Activated CD8-positive, alpha-beta memory T cell treated with anti-CD3 and anti-CD28 coated beads for 48 hours (primary cell): ENCODE results near the gene HVCN1.
A peak's percentile ranks its signal among the peaks of the same experiment; 100 is the strongest.
"Not testable (repeated sequence)": the region's sequence is repeated elsewhere in the genome, so short reads cannot be mapped to it uniquely, and the experiment has no call there.

ENCODE experiments used
- DNase-seq, 3 experiments: peaks; one replicate each; pipeline ENCODE4 v3.0.0-alpha.2; 2020; ENCODE audit warnings: low read depth in 2 of 3, low spot score in 2 of 3

Gene HVCN1

DNA sequence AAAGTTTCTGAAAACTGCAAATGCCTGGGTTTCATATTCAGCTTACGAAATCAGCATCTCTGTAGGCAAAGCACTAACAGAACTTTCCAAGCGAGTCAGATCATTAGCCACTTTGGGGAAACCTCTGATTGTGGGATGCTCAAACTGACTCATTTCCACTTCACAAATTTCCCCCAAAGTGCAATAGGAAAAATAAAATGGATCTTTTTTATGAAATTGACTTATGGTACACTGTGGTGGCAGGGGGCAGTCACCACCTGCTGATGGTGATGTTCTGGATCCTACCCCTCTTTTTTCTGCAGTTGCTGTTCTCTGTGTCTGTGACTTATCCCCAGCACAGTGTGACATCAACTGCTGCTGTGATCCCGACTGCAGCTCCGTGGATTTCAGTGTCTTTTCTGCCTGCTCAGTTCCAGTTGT is 69.4 kb downstream of the HVCN1 start:
- peak in 1 of 3 experiments; percentile 16 for DNase-seq

DNA sequence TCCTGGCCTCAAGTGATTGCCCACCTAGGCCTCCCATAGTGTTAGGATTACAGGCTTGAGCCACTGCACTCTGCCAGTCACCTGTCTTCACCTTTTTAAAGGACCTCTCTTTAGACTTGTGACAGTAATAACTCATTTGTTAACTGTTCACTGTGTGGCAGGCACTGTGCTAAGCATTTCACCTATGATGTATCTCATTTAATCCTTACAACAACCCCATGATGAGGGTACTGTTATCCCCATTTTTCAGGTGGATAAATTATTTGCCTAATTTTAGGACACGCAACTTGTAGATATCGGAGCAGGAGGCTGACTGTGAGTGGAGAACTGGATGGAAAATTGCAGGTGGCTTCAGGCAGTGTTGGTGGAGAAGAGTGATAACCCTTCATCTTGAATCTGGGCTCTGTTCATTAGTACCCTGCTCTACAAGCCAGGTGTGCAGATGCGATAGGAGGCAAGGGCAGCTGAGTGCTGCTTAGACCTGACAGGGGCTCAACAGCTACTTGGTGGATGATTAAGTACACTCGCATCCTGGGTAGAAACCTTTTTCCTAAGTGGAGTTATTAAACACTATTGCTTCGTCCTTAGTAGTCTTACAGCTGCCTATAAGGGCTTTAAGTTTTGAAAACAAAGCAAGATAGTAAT is 72.3 kb downstream of the HVCN1 start:
- DNase-seq = no peak

DNA sequence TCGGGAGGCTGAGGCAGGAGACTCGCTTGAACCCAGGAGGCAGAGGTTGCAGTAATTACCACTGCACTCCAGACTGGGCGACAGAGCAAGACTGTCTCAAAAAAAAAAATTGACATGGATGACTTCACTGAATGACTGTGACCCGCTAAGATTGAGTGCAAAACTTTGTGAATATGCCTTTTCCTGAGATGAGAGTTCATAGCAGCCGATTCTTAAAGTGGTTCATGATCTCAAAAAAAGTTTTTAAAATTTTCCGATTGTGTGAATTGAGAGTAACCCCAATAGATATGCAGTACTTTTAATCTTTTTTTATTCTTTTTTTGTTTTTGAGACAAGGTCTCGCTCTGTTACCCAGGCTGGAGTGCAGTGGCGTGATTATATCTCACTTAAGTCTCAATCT is 73.7 kb downstream of the HVCN1 start:
- no peak for DNase-seq

DNA sequence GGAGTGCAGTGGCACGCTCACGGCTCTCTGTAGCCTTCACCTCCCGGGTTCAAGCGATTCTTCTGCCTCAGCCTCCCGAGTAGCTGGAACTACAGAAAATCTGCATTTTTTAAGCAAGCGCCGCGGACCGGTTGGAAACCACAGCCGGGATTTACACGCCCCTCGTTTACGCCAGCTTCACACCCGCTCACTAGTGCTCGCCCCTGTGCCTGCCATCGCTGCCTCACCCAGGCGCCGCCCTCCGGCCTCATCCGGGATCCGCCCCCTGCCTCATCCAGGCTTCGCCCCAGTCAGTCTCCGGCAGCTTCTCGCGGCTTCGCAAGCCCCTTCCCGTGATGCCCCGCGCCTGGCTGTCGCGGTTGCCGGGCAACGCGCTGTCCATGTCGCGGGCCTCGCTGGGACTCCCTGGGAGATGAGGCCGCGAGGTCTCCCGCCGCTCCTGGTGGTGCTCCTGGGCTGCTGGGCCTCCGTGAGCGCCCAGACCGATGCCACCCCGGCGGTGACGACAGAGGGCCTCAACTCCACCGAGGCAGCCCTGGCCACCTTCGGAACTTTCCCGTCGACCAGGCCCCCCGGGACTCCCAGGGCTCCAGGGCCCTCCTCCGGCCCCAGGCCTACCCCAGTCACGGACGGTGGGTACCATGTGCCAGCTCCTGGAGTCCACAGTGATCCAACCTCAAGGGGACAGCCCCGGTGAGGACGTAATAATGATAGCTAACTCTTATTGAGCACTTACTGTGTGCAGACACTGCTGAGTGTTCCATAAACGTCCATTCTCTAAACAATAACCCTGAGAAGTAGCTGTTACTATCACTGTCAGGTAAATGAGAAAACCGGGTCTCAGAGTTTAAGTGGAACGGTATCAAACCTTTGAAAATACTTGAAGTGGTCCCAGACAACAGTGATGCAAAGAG is 74.9 kb downstream of the HVCN1 start, which contains the start of gene TCTN1:
TSS of gene TCTN1 (plus strand) at position 359 of the 914 bp plus-strand sequence. CDS start at position 413, 54 bp downstream.
- peak; percentile 81 to 96 (median 89) for DNase-seq

DNA sequence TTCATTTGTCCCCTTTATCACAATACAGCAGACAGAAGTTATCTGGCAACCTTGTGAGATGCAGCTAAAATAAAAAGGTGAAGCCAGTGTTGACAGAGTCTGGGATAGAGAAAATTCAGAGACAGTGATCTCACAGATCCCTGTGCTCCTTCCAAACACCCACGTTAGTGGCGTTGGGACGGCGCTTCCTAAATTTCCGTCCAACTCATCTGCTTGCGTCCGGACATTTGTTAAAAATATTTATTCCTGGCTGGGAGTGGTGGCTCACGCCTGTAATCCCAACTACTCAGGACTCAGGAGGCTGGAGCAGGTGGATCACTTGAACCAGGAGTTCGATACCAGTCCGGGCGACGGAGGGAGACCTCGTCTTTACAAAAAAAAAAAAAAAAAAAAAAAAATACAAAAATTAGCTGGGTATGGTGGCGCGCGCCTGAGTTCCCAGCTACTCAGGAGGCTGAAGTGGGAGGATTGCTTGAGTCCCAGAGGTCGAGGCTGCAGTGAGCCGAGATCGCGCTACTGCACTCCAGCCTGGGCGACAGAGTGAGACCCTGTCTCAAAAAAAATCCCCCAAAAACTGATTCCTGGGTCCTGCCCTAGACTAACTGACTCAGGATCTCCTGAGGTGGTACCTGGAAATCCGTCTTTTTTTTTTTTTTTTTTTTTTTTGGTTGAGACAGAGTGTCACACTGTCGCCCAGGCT is 75.7 kb downstream of the HVCN1 start:
- no peak for DNase-seq

DNA sequence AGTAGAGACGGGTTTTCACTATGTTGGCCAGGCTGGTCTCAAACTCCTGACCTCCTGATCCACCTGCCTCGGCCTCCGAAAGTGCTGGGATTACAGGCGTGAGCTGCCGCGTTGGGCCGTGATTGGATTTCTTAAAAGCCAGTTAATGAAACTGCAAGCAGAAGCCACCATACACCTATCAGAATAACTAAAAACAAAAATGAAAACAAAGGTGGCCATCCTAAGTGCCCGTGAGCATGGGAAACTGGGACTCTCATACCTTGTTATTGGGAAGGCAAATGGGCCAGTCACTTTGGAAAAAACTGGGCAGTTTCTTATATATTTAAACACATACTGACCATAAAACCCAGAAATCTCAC is 82.7 kb downstream of the HVCN1 start:
- no peak for DNase-seq

DNA sequence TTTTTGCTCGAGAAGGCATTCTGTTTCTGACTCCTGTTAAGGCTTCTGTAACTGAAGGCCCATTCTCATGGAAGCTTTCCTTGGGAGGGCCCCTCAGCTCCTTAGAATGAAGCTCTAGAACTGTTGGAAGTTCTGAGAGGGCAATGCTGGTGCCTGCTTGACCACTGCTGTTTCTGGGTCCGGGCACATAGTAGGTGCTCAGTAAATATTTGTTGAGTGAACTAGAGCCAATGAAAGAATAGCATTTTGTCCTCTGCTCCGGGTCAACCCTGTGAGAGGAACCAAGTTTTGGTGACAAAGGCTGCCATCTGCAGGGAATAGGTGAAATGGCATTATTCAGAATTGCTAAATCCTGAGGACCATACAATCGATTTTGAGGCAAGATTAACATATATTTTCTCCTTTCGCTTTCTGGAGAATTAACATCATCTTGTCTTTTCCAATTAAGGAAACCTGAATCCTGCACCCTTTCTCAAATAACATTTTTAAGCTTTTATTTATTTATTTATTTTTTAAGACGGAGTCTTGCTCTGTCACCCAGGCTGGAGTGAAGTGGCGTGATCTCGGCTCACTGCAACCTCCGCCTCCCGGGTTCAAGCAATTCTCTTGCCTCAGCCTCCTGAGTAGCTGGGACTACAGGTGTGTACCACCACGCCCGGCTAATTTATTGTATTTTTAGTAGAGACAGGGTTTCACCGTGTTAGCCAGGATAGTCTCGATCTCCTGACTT is 86.7 kb downstream of the HVCN1 start:
- not testable (repeated sequence) for DNase-seq

DNA sequence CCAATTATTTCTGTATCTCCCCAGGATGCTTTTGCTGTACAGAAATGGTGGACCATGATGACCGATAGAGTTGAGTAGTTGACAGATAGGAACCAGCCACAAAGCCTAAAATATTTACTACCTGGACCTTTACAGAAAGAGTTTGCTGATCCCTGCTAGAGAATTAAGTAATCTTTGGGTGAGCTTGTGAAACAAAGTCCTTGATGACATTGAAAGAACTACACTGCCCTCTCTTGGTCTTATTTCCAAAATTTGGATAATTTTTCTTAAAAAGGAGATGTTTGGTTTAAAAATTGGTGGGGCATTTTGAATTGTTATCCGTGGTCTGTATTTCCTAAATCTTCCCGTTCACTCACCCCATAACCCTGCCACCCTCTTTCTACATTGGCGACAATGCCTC is 88.7 kb downstream of the HVCN1 start:
- no peak for DNase-seq

DNA sequence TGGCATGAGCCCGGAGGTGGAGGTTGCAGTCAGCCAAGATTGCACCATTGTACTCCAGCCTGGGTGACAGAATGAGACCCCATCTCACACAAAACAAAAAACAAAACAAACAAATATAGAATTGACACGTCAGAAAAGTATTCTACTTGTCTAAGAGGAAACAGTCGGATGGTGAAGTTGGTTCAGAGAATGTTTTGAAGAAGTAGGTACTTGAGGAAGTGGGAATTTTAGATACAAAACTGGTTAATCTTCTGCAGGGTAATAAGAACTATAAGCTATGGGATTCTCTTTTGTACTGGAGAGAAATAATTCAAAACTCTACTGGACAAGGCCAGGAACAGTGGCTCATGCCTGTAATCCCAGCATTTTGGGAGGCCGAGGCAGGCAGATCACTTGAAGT is 89.6 kb downstream of the HVCN1 start:
- no peak for DNase-seq
